Endodermal cell (in vitro differentiated cells): ENCODE data around the gene DBH. TPM values are rescaled to one million over a fixed set of nuclear protein-coding genes. Genes with fewer than 3 reads are reported as not detected.

ENCODE experiments used
- DNase-seq: peaks from one replicate; pipeline ENCODE4 v3.0.0-alpha.2; 2017
- H3K27ac ChIP-seq: 2 replicates; pipeline ENCODE4 v1.5.1; 2013; ENCODE audit warnings: mild to moderate bottlenecking, low read depth, low read length, moderate library complexity
- H3K27me3 ChIP-seq: 2 replicates; pipeline ENCODE4 v1.6.1; 2013; ENCODE audit warnings: mild to moderate bottlenecking, low read length, moderate library complexity; ENCODE audit not compliant: insufficient read depth, control insufficient read depth, poor library complexity, severe bottlenecking
- H3K36me3 ChIP-seq: 2 replicates; pipeline ENCODE4 v1.7.0; 2013; ENCODE audit warnings: mild to moderate bottlenecking, low read length, moderate library complexity; ENCODE audit not compliant: control insufficient read depth, insufficient read depth
- H3K4me1 ChIP-seq: one replicate; pipeline ENCODE4 v1.7.0; 2013; ENCODE audit warnings: low read length; ENCODE audit not compliant: control insufficient read depth, insufficient read depth
- H3K4me3 ChIP-seq: 2 replicates; pipeline ENCODE4 v1.5.1; 2013; ENCODE audit warnings: mild to moderate bottlenecking, low read length, moderate library complexity
- H3K9ac ChIP-seq: 2 replicates; pipeline ENCODE4 v1.6.1; 2013; ENCODE audit warnings: mild to moderate bottlenecking, low read length, moderate library complexity; ENCODE audit not compliant: poor library complexity, severe bottlenecking; ENCODE audit errors: extremely low read depth
- H3K9me3 ChIP-seq: 2 replicates; pipeline ENCODE4 v1.6.1; 2013; ENCODE audit warnings: mild to moderate bottlenecking, low read length, moderate library complexity; ENCODE audit not compliant: control insufficient read depth
- H3K27ac Mint-ChIP-seq: 2 replicates; pipeline ENCODE4 v1.8.0; 2020; ENCODE audit warnings: mixed read lengths
- H3K27me3 Mint-ChIP-seq: 2 replicates; pipeline ENCODE4 v1.8.0; 2021; ENCODE audit warnings: mild to moderate bottlenecking, mixed read lengths; ENCODE audit not compliant: insufficient read depth
- H3K36me3 Mint-ChIP-seq: 2 replicates; pipeline ENCODE4 v1.8.0; 2020; ENCODE audit warnings: low read depth, mixed read lengths
- H3K4me1 Mint-ChIP-seq: 2 replicates; pipeline ENCODE4 v1.8.0; 2020; ENCODE audit warnings: mixed read lengths
- H3K4me3 Mint-ChIP-seq: 2 replicates; pipeline ENCODE4 v1.8.0; 2020; ENCODE audit warnings: mild to moderate bottlenecking, moderate library complexity, mixed read lengths
- H3K9me3 Mint-ChIP-seq: 2 replicates; pipeline ENCODE4 v1.8.0; 2020; ENCODE audit warnings: mild to moderate bottlenecking, mixed read lengths
- WGBS, 2 experiments: methylation state at CpG; one replicate each; pipeline versions ENCODE4 v1.1.5 to v1.1.7; 2013; ENCODE audit warnings: missing lambda C conversion rate in 2 of 2, mixed read lengths in 1 of 2; ENCODE audit not compliant: insufficient coverage in 1 of 2, insufficient read length in 1 of 2; 5-methylcytosine and 5-hydroxymethylcytosine counted together
- total RNA-seq, 2 donors: library from RNA; stranded (reverse); fragmentation: NEBNext Ultra II Directional in 1 of 2; extraction: Animal tissue kit (Norgen Biotek cat#: 25700) in 1 of 2; gene quantifications; 2 replicates in 1 of 2; 3 replicates in 1 of 2; pipeline ENCODE4 v1.2.1, GENCODE V29; 2021
- TF ChIP-seq, protein P1 (sequence below): fragments of 200-600 bp; sonication (generic); conservative IDR thresholded peaks from 2 replicates; pipeline ENCODE4 v1.5.0; 2021; ENCODE audit warnings: antibody characterized with exemption, mild to moderate bottlenecking

DBH gene
- total RNA-seq, 2 donors from 2014 or later = not detected

DNA sequence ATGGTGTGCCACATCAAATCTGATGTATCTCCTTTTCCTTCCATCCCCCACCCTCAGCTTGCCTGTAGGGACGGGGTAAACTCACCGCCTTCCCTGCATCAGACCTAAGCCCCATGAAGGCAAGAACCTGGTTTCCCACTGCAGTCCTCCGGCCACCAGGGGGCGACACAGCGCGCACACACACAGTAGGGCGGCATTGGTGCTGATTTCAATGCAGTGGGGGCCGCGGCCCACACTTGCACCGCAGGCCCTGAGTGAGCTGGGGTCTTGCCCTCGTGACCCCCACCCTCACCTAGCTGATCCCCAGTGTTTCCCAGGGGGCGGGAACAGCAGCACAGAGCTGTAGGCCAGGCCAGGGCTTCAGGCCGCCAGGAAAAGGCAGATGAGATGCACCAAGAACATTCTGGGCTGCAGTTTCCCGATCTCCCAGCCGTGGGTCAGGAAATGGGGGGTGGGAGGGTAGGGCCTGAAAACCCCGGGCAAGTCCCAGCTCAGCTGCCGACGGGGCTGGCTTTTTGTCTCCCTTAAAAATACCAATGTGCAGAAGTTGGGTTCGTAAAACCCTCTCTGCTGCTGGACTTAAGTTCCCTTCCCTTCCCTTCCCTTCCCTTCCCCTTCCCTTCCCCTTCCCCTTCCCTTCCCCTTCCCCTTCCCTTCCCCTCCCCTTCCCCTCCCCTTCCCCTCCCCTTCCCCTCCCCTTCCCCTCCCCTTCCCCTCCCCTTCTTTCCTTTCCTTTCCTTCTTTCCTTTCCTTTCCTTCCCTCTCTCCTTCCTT is 46.5 kb upstream of the DBH start:
- peak; percentile 93 for DNase-seq
- 60 to 72% methylated on average over 8 to 18 of the region's 19 CpGs for WGBS, 2 experiments
- peaks cover 14% of the 10 kb centered on the region for H3K4me1 Mint-ChIP-seq
- Histone ChIP-seq H3K36me3 (no peaks in the 10 kb centered on the region), H3K9me3 (no peaks in the 10 kb centered on the region), H3K4me1 (peaks cover 4% of the 10 kb centered on the region), H3K27ac (no peak overlapping the region), H3K27me3 (no peaks in the 10 kb centered on the region), H3K9ac (no peak overlapping the region), H3K4me3 (no peak overlapping the region)
- peaks cover 2% of the 10 kb centered on the region for H3K9me3 Mint-ChIP-seq
- H3K27me3 Mint-ChIP-seq = peaks cover 4% of the 10 kb centered on the region
- TF ChIP-seq, protein P1, sequence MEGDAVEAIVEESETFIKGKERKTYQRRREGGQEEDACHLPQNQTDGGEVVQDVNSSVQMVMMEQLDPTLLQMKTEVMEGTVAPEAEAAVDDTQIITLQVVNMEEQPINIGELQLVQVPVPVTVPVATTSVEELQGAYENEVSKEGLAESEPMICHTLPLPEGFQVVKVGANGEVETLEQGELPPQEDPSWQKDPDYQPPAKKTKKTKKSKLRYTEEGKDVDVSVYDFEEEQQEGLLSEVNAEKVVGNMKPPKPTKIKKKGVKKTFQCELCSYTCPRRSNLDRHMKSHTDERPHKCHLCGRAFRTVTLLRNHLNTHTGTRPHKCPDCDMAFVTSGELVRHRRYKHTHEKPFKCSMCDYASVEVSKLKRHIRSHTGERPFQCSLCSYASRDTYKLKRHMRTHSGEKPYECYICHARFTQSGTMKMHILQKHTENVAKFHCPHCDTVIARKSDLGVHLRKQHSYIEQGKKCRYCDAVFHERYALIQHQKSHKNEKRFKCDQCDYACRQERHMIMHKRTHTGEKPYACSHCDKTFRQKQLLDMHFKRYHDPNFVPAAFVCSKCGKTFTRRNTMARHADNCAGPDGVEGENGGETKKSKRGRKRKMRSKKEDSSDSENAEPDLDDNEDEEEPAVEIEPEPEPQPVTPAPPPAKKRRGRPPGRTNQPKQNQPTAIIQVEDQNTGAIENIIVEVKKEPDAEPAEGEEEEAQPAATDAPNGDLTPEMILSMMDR = peak; percentile 87
- no peak overlapping the region for H3K27ac Mint-ChIP-seq
- H3K4me3 Mint-ChIP-seq = no peak overlapping the region
- no peaks in the 10 kb centered on the region for H3K36me3 Mint-ChIP-seq

DNA sequence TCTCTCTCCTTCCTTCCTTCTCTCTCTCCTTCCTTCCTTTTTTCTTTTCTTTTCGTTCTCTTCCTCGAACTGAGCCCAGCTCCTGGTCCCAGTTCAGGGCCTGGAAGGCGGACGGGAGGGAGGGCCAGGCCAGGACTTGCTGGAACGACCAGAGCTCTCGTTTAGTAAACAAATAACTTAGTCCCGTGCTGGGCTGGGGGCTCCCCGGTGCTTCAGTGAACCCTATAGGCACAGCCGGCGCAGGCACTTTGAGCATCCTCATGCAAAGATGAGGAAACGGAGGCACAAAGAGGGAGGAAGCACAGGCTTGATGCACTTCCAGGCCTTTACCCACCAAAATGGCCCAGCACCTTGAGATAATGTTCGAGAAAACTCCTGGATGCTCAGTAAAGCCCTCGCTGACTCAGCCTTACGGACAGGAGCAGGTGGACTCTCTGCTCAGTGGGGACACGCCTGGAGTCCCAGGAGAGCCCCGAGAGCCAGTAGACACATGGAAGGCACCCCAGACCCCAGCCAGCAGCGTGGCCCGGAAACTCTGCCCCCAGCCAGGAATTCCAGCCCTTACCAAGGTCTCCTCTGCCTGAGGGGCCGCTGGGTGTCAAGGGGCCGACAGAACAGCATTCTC is 45.8 kb upstream of the DBH start:
- TF ChIP-seq, protein P1 = no peak
- Histone ChIP-seq H3K27me3 (no peaks in the 10 kb centered on the region), H3K9ac (no peak overlapping the region), H3K4me3 (no peak overlapping the region), H3K4me1 (no peaks in the 10 kb centered on the region), H3K9me3 (no peaks in the 10 kb centered on the region), H3K27ac (no peak overlapping the region), H3K36me3 (no peaks in the 10 kb centered on the region)
- no peak for DNase-seq
- Mint-ChIP-seq H3K27ac (no peak overlapping the region), H3K4me1 (peaks cover 7% of the 10 kb centered on the region), H3K27me3 (peaks cover 4% of the 10 kb centered on the region), H3K36me3 (no peaks in the 10 kb centered on the region), H3K4me3 (no peak overlapping the region), H3K9me3 (peaks cover 2% of the 10 kb centered on the region)
- WGBS, 2 experiments = 80 to 84% methylated on average over 19 to 20 of the region's 20 CpGs

DNA sequence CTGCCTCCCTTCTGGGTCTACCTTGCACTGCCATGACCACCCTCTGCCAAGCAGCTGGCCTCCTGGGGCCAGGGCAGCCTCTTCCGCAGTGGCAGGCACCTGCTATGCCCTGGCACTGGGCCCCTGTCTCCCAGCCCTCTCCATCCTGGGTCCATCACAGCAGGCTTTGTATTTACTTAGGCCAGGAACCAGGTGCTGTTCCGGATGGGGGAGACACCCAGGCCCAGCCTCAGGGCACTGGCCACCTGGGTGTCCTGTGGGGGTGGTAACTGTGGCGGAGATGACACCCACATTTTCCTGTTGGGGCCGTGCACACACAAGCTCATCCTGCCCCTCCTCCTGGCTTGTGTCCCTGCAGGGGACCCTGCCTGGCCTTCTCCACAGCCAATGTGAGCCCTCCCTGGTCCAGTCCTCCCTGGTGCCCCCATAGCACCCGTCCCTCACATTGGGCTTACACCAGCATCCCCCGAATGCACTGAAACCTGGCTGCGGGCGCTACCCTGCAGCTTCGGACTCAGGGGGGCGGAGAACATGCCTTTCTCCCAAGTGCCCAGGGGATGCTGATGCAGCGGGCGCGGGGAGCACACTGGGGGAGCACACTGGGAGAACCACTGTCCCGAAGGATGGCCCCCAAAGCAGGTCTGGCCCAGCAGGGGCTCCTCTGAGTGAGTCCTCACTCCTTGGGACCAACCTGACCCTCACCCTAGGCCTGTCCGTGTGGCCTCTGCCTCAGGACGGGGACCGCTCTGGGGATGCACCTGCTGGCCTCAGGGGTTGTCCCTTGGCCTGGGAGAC is 44.9 kb upstream of the DBH start:
- no peaks in the 10 kb centered on the region for H3K9me3 ChIP-seq
- Mint-ChIP-seq H3K4me3 (no peak overlapping the region), H3K36me3 (no peaks in the 10 kb centered on the region), H3K4me1 (no peaks in the 10 kb centered on the region), H3K9me3 (peaks cover 12% of the 10 kb centered on the region), H3K27me3 (peaks cover 7% of the 10 kb centered on the region), H3K27ac (no peak overlapping the region)
- no peaks in the 10 kb centered on the region for H3K36me3 ChIP-seq
- H3K9ac ChIP-seq = no peak overlapping the region
- H3K4me3 ChIP-seq = no peak overlapping the region
- TF ChIP-seq, protein P1 = no peak
- no peaks in the 10 kb centered on the region for H3K4me1 ChIP-seq
- DNase-seq = no peak
- WGBS, 2 experiments = 90 to 95% methylated on average over 16 to 17 of the region's 17 CpGs
- H3K27me3 ChIP-seq = no peaks in the 10 kb centered on the region
- H3K27ac ChIP-seq = no peak overlapping the region
